Hematopoietic multipotent progenitor cell treated with erythropoietin and hydrocortisone succinate and interleukin-3 and kit ligand, for 4 days (in vitro differentiated cells): ENCODE data around the gene EXOSC9.
"Not testable (repeated sequence)": the region's sequence is repeated elsewhere in the genome, so short reads cannot be mapped to it uniquely, and the experiment has no call there.

Source experiments
- DNase-seq: peaks from one replicate; pipeline ENCODE4 v3.0.0-alpha.2; 2015

EXOSC9 gene

GRCh38 chr4:121800961-121801714 lies at the start of gene EXOSC9:
EXOSC9 (plus strand) TSS chr4:121801323; CDS start chr4:121801425, 102 bp downstream.
- peak; percentile 97 for DNase-seq

DNA sequence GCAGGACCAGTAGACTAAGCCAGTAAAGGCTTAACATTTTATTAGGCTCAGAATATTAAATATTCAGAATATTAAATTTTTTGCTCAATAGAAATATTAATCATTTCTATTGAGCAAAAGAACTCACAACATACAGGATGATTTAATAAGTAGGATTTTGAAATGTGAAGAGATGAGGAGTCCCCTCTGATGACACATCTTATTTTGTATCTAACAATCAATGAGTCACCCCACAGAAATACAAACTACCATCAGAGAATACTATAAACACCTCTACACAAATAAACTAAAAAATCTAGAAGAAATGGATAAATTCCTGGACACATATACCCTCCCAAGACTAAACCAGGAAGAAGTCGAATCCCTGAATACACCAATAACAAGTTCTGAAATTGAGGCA lies 49.0 kb upstream of the EXOSC9 start:
- DNase-seq, result not testable (repeated sequence)

DNA sequence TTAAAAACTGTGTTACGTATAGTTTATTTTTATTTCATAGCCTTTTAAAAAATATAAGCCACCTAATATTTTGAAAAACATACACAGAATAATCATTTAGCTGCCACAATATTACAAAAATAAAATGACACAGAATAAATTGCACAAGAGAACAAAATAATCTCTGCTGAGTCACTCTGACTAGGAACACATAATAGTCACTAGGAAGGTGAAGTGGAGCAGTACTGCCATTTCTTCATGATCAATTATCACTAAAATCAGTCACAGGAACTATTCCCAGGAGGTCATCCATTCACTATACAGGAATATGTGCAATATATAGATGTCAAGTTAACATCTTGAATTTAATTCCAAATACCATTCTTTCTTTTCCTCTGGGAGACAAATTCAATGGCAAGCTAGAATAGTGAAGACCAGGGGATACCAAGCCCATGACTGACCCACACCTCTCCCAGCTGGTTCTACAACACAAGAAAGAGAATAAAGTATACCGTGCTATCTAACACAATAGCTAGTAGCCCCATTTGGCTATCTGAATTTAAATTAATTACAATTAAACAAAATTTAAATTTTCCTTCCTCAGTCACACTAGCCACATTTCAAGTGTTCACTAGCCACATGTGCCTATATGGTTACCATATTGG lies 42.1 kb upstream of the EXOSC9 start:
- DNase-seq, result no peak

DNA sequence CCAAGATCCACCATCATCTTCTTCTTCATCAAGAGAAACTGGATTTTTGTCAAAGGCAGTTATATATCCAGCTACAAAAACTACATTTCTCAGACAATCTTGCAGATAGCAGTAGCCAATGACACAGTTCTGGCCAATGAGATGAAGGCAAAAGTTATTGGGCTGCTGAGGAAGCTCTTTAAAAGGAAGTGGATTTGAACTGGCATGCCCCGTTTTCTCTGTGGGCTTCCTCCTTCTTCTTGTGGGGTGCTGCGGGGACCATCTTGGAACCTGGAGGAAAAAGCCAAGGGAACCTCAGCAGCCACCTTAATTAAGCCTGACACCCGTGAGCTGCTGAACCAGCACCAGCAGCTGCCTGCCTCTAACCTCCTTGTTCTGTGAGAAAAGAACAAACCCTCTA lies 40.9 kb upstream of the EXOSC9 start:
- DNase-seq, result no peak

- DNase-seq, result no peak
Observed at GRCh38 chr4:121764303-121764701, 36.8 kb upstream of the EXOSC9 start.

- peak; percentile 11 for DNase-seq
Observed at GRCh38 chr4:121764702-121765367, 36.3 kb upstream of the EXOSC9 start, which contains the start of gene SMIM43. SMIM43 (minus strand) TSS chr4:121765164; CDS start chr4:121765105, 59 bp downstream.

DNA sequence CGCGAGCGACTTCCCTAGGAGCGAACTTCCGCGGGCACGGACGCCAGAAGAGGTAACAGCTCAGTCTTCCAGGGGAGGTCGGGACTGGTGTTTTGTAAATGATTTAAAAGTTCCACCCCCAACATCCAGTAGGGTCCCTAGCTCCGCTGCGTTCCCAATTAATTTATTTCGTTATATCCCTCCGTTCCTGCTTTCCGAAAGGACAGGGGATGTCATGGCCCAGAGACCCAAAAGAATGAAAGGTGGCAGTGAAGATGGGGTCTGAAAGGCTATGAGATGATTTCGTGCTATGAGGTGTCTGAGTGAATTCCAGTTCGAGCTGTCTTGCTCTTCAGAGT lies 35.8 kb upstream of the EXOSC9 start:
- no peak for DNase-seq

- DNase-seq, result no peak
Observed at GRCh38 chr4:121765971-121766538, 35.1 kb upstream of the EXOSC9 start.

DNA sequence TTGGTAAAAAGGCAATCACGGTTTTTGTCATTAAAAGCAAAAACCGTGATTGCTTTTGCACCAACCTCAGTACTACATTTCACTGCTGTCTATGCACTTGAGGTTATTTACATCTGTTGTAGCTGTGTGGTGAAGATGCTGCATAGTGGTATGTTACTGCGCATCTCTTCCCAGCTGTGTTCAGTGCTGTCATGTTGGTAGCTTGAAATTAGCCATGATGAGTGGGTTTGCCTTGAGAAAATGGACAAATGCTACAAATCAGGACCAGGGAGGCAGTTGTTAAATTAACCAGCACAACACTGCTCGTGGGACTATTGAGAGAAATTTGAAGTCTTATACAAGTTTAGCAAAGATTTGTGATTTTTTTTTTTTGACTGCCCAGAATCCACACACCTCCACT lies 34.0 kb upstream of the EXOSC9 start:
- DNase-seq, result no peak

- no peak for DNase-seq
Observed at GRCh38 chr4:121769341-121769740, 31.8 kb upstream of the EXOSC9 start.

DNA sequence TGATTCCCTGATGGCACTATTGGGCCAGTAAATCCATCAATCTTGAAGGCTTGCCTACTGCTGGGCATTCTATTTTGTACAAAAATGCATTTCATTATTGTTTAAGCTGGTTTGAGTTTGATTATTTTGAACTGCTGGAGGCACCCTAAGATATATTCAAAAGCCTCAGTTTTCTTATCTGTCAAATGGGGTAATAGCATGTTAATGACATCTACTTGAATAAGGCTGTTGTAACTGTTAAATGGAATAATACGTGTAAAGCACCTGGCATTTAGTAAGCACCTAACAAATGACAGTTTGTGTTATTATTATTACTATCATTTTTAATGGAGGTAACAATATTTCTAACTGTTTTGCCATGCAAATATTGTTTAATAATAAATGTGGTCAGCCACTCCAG lies 29.3 kb upstream of the EXOSC9 start:
- DNase-seq, result no peak

DNA sequence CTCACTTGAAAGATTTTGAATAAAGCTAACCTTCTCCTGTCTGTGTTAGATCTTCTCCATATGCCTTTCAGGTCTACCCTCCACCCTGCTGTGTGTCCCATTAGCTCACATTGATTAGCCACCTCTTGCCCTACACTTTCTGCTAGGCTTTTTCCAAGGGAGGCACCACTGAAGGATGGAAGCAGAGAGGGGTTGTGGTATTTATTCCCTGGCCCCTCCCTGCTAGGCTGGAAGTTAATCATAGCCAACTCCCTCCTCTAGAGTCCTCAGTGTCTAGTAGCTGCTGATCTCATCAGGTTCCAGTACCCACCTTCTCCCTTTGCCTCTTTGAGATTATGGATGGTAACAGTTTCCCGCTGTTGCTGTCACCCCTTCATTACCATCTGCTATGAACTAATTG lies 27.2 kb upstream of the EXOSC9 start:
- DNase-seq, result no peak

GRCh38 chr4:121776610-121777401 lies 24.3 kb upstream of the EXOSC9 start:
- DNase-seq, result no peak

- no peak for DNase-seq
Observed at GRCh38 chr4:121777625-121778024, 23.5 kb upstream of the EXOSC9 start.

GRCh38 chr4:121778991-121779628 lies 22.0 kb upstream of the EXOSC9 start:
- no peak for DNase-seq

DNA sequence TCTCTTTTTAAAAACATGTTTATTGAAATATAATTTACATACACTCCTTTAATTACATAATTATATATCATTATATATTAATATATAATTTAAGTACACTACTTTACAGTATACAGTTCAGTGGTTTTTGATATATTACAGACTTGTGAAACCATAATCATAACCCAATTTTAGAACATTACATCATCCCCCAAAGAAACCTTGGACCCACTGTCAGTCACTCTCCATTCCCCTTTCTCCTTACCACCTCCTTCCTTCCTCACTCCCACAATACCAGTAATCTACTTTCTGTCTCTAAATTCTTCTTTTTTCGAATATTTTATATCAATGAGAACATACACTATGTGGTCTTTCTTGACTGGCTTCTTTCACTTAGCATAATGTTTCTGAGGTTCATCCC lies 17.9 kb upstream of the EXOSC9 start:
- DNase-seq, result no peak

DNA sequence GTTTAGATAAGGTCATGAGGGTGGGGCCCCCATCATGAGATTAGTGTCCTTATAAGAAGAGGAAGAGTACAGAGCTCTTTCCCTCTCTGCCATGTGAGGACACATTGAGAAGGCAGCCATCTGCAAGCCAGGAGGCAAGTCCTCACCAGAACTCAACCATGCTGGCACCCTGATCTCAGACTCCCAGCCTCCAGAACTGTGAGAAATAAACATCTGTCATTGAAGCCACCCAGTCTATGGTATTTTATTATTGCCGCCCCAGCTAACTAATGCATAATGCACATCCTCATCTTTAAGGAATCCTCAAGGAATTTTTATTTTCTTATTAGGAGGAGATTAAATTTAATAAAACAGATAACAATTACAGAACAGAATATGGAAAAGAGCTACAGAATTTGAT lies 16.7 kb upstream of the EXOSC9 start:
- no peak for DNase-seq

DNA sequence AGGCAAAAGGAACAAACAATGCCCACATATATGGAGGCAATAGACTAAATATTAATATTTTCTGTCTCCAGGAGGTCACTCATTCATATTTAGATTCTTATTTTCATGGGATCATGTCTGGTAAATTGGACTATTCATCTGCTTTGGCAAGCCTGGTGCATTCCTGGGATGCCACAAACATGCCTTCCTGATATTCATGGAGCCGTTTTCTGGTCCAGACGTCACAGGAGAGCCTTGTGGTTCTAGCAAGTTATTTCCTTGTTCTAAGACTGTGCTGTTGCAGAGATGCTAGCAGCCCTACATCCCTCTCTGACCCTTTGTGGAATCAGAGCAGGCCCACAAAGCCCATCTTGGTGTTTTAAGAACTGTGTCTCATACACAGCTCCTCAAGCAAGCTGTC lies 16.1 kb upstream of the EXOSC9 start:
- DNase-seq, result no peak

GRCh38 chr4:121785479-121785878 lies 15.6 kb upstream of the EXOSC9 start:
- no peak for DNase-seq

DNA sequence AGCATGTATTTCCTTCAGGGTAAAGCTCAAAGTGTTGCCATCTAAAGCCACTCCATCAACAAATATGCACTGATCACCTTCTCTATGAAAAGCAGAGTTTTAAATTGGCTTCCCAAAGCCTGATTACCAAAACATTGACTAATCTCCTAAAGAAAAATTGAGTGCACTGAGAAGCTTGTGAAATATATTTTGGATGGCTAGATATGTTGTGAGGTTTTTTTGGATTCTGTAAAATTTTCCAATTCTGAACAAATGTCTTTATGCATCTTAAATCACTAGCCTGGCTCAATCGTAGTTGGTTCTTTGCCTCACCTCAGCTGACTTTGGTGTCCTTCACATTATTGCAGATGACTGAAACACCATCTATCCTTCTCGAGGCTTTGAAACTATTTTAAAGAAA lies 14.9 kb upstream of the EXOSC9 start:
- no peak for DNase-seq

- no peak for DNase-seq
Observed at GRCh38 chr4:121788896-121789295, 12.2 kb upstream of the EXOSC9 start.

DNA sequence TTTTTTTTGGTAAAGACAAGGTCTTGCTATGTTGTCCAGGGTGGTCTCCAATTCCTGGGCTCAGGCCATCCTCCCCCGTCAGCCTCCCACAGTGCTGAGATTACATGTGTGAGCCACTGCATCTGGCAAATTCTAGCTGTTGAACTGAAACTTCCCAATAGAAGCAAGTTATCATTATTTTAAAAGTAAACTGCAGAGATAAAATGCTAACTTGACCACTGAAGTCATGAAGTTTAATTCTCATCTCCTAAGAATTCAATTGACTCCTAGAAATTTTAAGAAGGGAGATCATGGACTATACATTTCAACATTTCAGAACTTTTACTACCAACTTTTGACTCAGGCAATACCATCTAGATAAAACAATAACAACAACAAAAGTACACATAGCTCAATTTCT lies 11.7 kb upstream of the EXOSC9 start:
- no peak for DNase-seq
